Measurements from ENCODE around the gene CSTA. TPM values are rescaled to one million over a fixed set of nuclear protein-coding genes. Genes with fewer than 3 reads are reported as not detected.

Gene CSTA
- total RNA-seq, 1 donor from 2014 or later, result 0.41 TPM

GRCh38 chr3:122374034-122374433 is 49.0 kb downstream of the CSTA start:
- no peak for TF ChIP-seq CTCF (IDR thresholded peaks at IDR 0.05; ENCODE audit: insufficient read depth, low read depth, low read length)
- TF ChIP-seq EZH2 (IDR thresholded peaks at IDR 0.05; ENCODE audit: insufficient read depth, low read length), result no peak
- Mint-ChIP-seq H3K4me3 (ENCODE audit: unreplicated experiment) (no peak overlapping the region), H3K4me1 (ENCODE audit: low read depth, unreplicated experiment) (peaks cover 2% of the 10 kb centered on the region), H3K27ac (ENCODE audit: unreplicated experiment) (no peak overlapping the region), H3K27me3 (ENCODE audit: low read depth, unreplicated experiment) (no peaks in the 10 kb centered on the region), H3K36me3 (ENCODE audit: low read depth, unreplicated experiment) (peaks cover 3% of the 10 kb centered on the region), H3K9me3 (ENCODE audit: unreplicated experiment) (no peaks in the 10 kb centered on the region)
- Histone ChIP-seq H3K79me2 (ENCODE audit: insufficient read depth, low read length) (peaks cover 31% of the 10 kb centered on the region), H2AFZ (ENCODE audit: low read depth, low read length) (no peak overlapping the region), H3K4me2 (ENCODE audit: low read length) (no peak overlapping the region), H3K27me3 (ENCODE audit: insufficient read depth, low read length) (no peaks in the 10 kb centered on the region), H3K4me3 (ENCODE audit: insufficient read depth, low read depth, low read length) (no peak overlapping the region), H3K27ac (ENCODE audit: low read depth, low read length) (no peak overlapping the region), H3K36me3 (ENCODE audit: insufficient read depth, low read length) (no peaks in the 10 kb centered on the region), H3K4me1 (ENCODE audit: insufficient read depth, low read length) (no peaks in the 10 kb centered on the region), H3K9ac (ENCODE audit: low read length) (no peak overlapping the region), H4K20me1 (ENCODE audit: insufficient read depth, low read length) (no peaks in the 10 kb centered on the region), H3K9me3 (ENCODE audit: insufficient read depth, low read depth, low read length) (no peaks in the 10 kb centered on the region)
- DNase-seq (ENCODE audit: low read depth) (no peak), FAIRE-seq (no peak)

- no peak overlapping the region for H3K27ac Mint-ChIP-seq (ENCODE audit: unreplicated experiment)
- TF ChIP-seq EZH2 (IDR thresholded peaks at IDR 0.05; ENCODE audit: insufficient read depth, low read length) (no peak), CTCF (IDR thresholded peaks at IDR 0.05; ENCODE audit: insufficient read depth, low read depth, low read length) (no peak)
- no peak overlapping the region for H2AFZ ChIP-seq (ENCODE audit: low read depth, low read length)
- H3K27ac ChIP-seq (ENCODE audit: low read depth, low read length), result no peak overlapping the region
- H3K4me3 ChIP-seq (ENCODE audit: insufficient read depth, low read depth, low read length), result no peak overlapping the region
- no peaks in the 10 kb centered on the region for H4K20me1 ChIP-seq (ENCODE audit: insufficient read depth, low read length)
- H3K4me1 ChIP-seq (ENCODE audit: insufficient read depth, low read length), result no peaks in the 10 kb centered on the region
- DNase-seq (ENCODE audit: low read depth) (no peak), FAIRE-seq (no peak)
- no peaks in the 10 kb centered on the region for H3K9me3 ChIP-seq (ENCODE audit: insufficient read depth, low read depth, low read length)
- no peaks in the 10 kb centered on the region for H3K27me3 Mint-ChIP-seq (ENCODE audit: low read depth, unreplicated experiment)
- H3K4me1 Mint-ChIP-seq (ENCODE audit: low read depth, unreplicated experiment), result no peaks in the 10 kb centered on the region
- H3K9ac ChIP-seq (ENCODE audit: low read length), result no peak overlapping the region
- H3K79me2 ChIP-seq (ENCODE audit: insufficient read depth, low read length), result peaks cover 59% of the 10 kb centered on the region
- peaks cover 3% of the 10 kb centered on the region for H3K36me3 Mint-ChIP-seq (ENCODE audit: low read depth, unreplicated experiment)
- H3K4me3 Mint-ChIP-seq (ENCODE audit: unreplicated experiment), result no peak overlapping the region
- H3K36me3 ChIP-seq (ENCODE audit: insufficient read depth, low read length), result no peaks in the 10 kb centered on the region
- no peaks in the 10 kb centered on the region for H3K9me3 Mint-ChIP-seq (ENCODE audit: unreplicated experiment)
- H3K27me3 ChIP-seq (ENCODE audit: insufficient read depth, low read length), result no peaks in the 10 kb centered on the region
- no peak overlapping the region for H3K4me2 ChIP-seq (ENCODE audit: low read length)
These were observed 52.9 kb downstream of the CSTA start for GRCh38 chr3:122377975-122378374.

GRCh38 chr3:122382888-122383666 is 58.0 kb downstream of the CSTA start, which contains the start of gene MIX23:
MIX23 (minus strand) TSS chr3:122383231; CDS start chr3:122383224, 7 bp downstream.
- peak; percentile 57 for DNase-seq (ENCODE audit: low read depth)
- Histone ChIP-seq H4K20me1 (ENCODE audit: insufficient read depth, low read length) (no peaks in the 10 kb centered on the region), H3K9ac (ENCODE audit: low read length) (peak within 1 kb of the TSS; percentile 89), H3K4me2 (ENCODE audit: low read length) (peak within 1 kb of the TSS; percentile 93), H3K36me3 (ENCODE audit: insufficient read depth, low read length) (no peaks in the 10 kb centered on the region), H3K4me1 (ENCODE audit: insufficient read depth, low read length) (peaks cover 4% of the 10 kb centered on the region), H3K79me2 (ENCODE audit: insufficient read depth, low read length) (peaks cover 46% of the 10 kb centered on the region), H3K4me3 (ENCODE audit: insufficient read depth, low read depth, low read length) (peak within 1 kb of the TSS; percentile 90), H2AFZ (ENCODE audit: low read depth, low read length) (peak within 1 kb of the TSS; percentile 93), H3K27ac (ENCODE audit: low read depth, low read length) (peak within 1 kb of the TSS; percentile 70), H3K9me3 (ENCODE audit: insufficient read depth, low read depth, low read length) (no peaks in the 10 kb centered on the region), H3K27me3 (ENCODE audit: insufficient read depth, low read length) (no peaks in the 10 kb centered on the region)
- FAIRE-seq, result no peak
- Mint-ChIP-seq H3K9me3 (ENCODE audit: unreplicated experiment) (no peaks in the 10 kb centered on the region), H3K27me3 (ENCODE audit: low read depth, unreplicated experiment) (no peaks in the 10 kb centered on the region), H3K36me3 (ENCODE audit: low read depth, unreplicated experiment) (no peaks in the 10 kb centered on the region), H3K4me3 (ENCODE audit: unreplicated experiment) (peak within 1 kb of the TSS; percentile 97), H3K27ac (ENCODE audit: unreplicated experiment) (peak within 1 kb of the TSS; percentile 95), H3K4me1 (ENCODE audit: low read depth, unreplicated experiment) (peaks cover 5% of the 10 kb centered on the region)
- TF ChIP-seq EZH2 (IDR thresholded peaks at IDR 0.05; ENCODE audit: insufficient read depth, low read length), result no peak
